Ovary (tissue), 9 donors: ENCODE data around the gene MTHFD1L. TPM values are rescaled to one million over a fixed set of nuclear protein-coding genes. Genes with fewer than 3 reads are reported as not detected.
"Not testable (repeated sequence)": the region's sequence is repeated elsewhere in the genome, so short reads cannot be mapped to it uniquely, and the experiment has no call there.

Source experiments
- DNase-seq, 5 donors: peaks; one replicate each; pipeline ENCODE4 v3.0.0-alpha.2; 2019 to 2020
- H3K27ac ChIP-seq, 2 donors: fragments of 200-600 bp; one replicate each; pipeline versions ENCODE4 v1.5.1 to v1.8.0; 2019 to 2022
- H3K27me3 ChIP-seq: fragments of 200-600 bp; one replicate; pipeline ENCODE4 v1.8.0; 2022
- H3K36me3 ChIP-seq: fragments of 200-600 bp; sonication (generic); one replicate; pipeline ENCODE4 v1.5.1; 2019
- H3K4me1 ChIP-seq: one replicate; pipeline ENCODE4 v1.8.1; 2013; ENCODE audit warnings: mild to moderate bottlenecking, moderate library complexity; ENCODE audit not compliant: insufficient read depth
- H3K4me3 ChIP-seq: fragments of 200-600 bp; sonication (generic); one replicate; pipeline ENCODE4 v1.5.1; 2017
- H3K9me3 ChIP-seq, 2 donors: fragments of 200-600 bp in 1 of 2; sonication (generic) in 1 of 2; one replicate each; pipeline versions ENCODE4 v1.5.1 to v1.8.1; 2013 to 2019; ENCODE audit warnings: mild to moderate bottlenecking in 1 of 2, moderate library complexity in 1 of 2
- EP300 ChIP-seq: sonication (generic); formaldehyde crosslinking; IDR thresholded peaks from one replicate; pipeline ENCODE4 v1.6.1; 2017; ENCODE audit warnings: antibody characterized with exemption
- POLR2A ChIP-seq: fragments of 450-650 bp; IDR thresholded peaks from one replicate; pipeline ENCODE4 v1.6.1; 2017; ENCODE audit warnings: antibody characterized with exemption, mild to moderate bottlenecking, moderate library complexity
- WGBS, 3 donors: extraction: QIAGEN DNeasy Blood & Tissue Kit in 1 of 3; methylation state at CpG; one replicate each; pipeline versions ENCODE4 v1.1.5 to v1.1.7; 2013 to 2017; 5-methylcytosine and 5-hydroxymethylcytosine counted together
- intact Hi-C, 4 donors: fragments of 100-400 bp; cut with DNase I; formaldehyde crosslinking; loops; one replicate each; pipeline versions ENCODE4 v1.11.0 to v1.15.1; 2022 to 2023
- polyA plus RNA-seq, 2 donors: library from polyadenylated mRNA; stranded (reverse); fragments of 200-250 nt in 1 of 2; fragments of 350-450 nt in 1 of 2; fragmentation: Illumina TruSeq in 1 of 2; extraction: RNeasy Lipid Tissue Mini Kit (QIAGEN cat#74804) in 1 of 2; gene quantifications; one replicate each; pipeline ENCODE4 v1.2.3, GENCODE V29; 2013 to 2014
- total RNA-seq, 7 donors: library from RNA; depleted of rRNA in 2 of 7; stranded (reverse); fragments of >200 nt in 2 of 7; fragmentation: NEBNext Ultra II Directional in 3 of 7; extraction: Animal tissue kit (Norgen Biotek cat#: 25700) in 3 of 7; gene quantifications; one replicate each; pipeline versions ENCODE4 v1.1.0 to v1.2.4, GENCODE V29; 2016 to 2023
- TF ChIP-seq, protein P1 (sequence below), 3 donors: fragments of 450-650 bp in 2 of 3; fragments of 200-600 bp in 1 of 3; IDR thresholded peaks; one replicate each; pipeline versions ENCODE4 v1.5.1 to v1.8.0; 2016 to 2022; ENCODE audit warnings: antibody characterized with exemption in 3 of 3, mild to moderate bottlenecking in 1 of 3
- donor health status: DM: no; HTN: no; CAD: no; lungs with moderate emphysema.
- donor health status: DM: no; HTN: no; CAD: no.
- donor health status: Bipolar disorder and iron deficiency.
- donor health status: DM: yes; HTN: yes; CAD: no.
- donor health status: DM: no; HTN: no; CAD: no.
- donor health status: DM: yes; HTN: yes; CAD: no.

Gene MTHFD1L
- total and polyA plus RNA-seq, 9 donors, result 13.0 to 91.1 (median 23.6) TPM

DNA sequence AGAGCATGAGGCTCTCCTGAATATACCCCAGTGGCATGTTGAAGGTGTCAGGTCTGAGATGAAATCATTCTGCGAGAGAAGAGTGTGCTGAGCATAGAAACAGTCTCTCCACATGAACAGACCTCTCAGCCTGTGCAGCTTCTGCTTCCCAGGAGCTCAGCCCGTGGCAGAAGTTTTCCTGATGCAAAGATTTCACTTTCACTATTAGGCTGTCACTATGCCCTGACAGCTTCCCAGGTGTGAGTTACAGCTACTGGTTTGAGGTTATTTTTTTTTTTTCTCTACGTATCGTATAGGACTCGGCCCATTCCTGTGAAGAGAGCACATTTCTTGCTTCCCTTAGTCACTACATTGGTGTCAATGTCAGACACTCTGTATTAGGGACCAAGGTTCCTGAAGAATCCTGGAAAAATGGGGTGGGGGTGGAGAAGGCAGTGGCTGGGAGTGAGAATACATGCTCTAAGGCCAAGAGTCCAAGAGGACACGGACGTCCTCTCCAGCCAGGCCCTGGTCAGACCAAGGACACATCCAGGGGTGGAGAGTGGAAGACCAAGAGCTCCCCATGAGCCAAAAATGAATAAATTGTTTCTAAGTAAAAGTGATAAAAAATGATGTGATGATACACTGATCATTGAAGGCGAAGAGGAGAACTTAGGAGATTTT, 253.1 kb downstream of the MTHFD1L start:
- peaks cover 11% of the 10 kb centered on the region for H3K4me1 ChIP-seq
- H3K27ac ChIP-seq, result no peak overlapping the region
- H3K4me3 ChIP-seq, result no peak overlapping the region
- 86 to 91% (median 90%) methylated on average over 8 of the region's 8 CpGs for WGBS, 3 donors
- no peaks in the 10 kb centered on the region for H3K9me3 ChIP-seq
- no peaks in the 10 kb centered on the region for H3K36me3 ChIP-seq
- intact Hi-C loops, result no loop called here
- TF ChIP-seq, protein P1, sequence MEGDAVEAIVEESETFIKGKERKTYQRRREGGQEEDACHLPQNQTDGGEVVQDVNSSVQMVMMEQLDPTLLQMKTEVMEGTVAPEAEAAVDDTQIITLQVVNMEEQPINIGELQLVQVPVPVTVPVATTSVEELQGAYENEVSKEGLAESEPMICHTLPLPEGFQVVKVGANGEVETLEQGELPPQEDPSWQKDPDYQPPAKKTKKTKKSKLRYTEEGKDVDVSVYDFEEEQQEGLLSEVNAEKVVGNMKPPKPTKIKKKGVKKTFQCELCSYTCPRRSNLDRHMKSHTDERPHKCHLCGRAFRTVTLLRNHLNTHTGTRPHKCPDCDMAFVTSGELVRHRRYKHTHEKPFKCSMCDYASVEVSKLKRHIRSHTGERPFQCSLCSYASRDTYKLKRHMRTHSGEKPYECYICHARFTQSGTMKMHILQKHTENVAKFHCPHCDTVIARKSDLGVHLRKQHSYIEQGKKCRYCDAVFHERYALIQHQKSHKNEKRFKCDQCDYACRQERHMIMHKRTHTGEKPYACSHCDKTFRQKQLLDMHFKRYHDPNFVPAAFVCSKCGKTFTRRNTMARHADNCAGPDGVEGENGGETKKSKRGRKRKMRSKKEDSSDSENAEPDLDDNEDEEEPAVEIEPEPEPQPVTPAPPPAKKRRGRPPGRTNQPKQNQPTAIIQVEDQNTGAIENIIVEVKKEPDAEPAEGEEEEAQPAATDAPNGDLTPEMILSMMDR (IDR thresholded peaks at IDR 0.05), result no peak
- TF ChIP-seq EP300 (no peak), POLR2A (no peak)
- no peaks in the 10 kb centered on the region for H3K27me3 ChIP-seq
- no peak for DNase-seq

DNA sequence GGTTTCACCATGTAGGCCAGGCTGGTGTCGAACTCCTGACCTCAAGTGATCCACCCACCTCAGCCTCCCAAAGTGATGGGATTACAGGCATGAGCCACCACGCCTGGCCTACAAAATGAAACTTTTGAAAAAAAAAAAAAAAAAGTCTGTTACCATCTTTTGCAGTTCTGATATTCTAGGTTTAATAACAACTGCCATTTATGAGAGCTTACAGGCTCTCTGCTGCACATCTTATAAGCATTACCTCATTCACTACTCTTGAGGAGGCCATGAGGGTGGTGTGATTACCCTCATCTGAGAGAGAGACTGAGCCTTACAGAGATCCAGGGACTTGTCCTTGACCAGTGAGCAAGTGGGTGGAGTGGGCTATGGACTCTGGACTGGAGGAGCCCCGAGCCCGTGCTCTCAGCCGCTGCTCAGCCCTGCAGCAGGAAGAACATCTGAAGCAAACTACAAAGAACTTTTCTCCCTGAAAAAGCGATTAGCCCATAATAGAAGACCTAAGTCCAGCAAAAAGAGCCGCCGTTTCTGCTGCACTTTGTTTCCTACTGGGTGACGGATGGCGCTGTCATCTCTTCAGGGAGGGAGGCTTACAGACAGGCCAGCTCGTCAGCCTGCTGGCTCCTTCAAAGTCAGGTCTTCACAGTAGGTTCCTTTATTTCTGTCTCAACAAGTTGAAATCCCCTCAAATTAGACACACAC, 254.5 kb downstream of the MTHFD1L start:
- peak in 1 of 5 donors; percentile 36 for DNase-seq
- H3K9me3 ChIP-seq, result no peaks in the 10 kb centered on the region
- H3K36me3 ChIP-seq, result no peaks in the 10 kb centered on the region
- no peak overlapping the region for H3K27ac ChIP-seq
- H3K4me1 ChIP-seq, result peaks cover 11% of the 10 kb centered on the region
- no peak overlapping the region for H3K4me3 ChIP-seq
- intact Hi-C loops, result no loop called here
- 57 to 71% (median 64%) methylated on average over 11 of the region's 11 CpGs for WGBS, 3 donors
- TF ChIP-seq EP300 (no peak), POLR2A (no peak)
- TF ChIP-seq, protein P1 (IDR thresholded peaks at IDR 0.05), result no peak
- H3K27me3 ChIP-seq, result no peaks in the 10 kb centered on the region

DNA sequence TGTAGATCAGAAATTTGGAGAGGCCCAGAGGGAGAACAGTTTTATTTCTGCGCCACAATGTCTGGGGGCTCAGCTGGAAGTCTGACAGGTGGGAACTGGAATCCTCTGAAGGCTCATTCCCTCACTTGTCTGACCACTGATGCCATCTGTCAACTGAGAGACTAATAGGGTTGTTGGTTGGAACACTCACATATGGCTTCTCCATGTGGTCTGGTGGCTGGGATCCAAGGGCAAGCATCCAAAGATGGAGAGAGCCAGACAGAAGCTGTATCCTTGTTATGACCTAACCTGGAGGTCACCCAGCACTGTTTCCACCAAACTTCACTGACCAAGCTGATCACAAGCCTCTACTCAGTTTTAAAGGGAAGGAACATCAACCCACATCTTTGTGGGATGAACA, 256.4 kb downstream of the MTHFD1L start:
- H3K9me3 ChIP-seq, result no peaks in the 10 kb centered on the region
- intact Hi-C loops, result no loop called here
- WGBS, 3 donors, result 77 to 89% (median 88%) methylated on average over 1 of the region's 1 CpG
- peak; percentile 70 to 89 (median 80) for DNase-seq
- H3K27me3 ChIP-seq, result no peaks in the 10 kb centered on the region
- TF ChIP-seq EP300, result no peak
- TF ChIP-seq, protein P1 (IDR thresholded peaks at IDR 0.05), result no peak
- H3K4me3 ChIP-seq, result no peak overlapping the region
- H3K4me1 ChIP-seq, result peaks cover 11% of the 10 kb centered on the region
- H3K27ac ChIP-seq, result no peak overlapping the region
- H3K36me3 ChIP-seq, result no peaks in the 10 kb centered on the region

DNA sequence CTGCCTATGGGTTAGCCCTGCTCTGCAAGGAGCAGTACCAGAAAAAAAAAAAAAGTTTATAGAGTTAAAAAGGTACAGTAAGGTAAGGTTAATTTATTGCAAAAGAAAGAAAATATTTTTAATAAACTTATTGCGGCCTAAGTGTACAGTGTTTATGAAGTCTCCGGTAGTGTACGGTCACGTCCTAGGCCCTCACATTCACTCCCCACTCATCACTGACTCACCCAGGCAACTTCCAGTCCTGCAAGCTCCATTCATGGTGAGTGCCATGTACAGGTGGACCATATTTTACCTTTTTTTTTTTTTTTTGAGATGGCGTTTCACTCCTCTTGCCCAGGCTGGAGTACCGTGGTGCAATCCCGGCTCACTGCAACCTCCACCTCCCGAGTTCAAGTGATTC, 258.1 kb downstream of the MTHFD1L start:
- H3K27me3 ChIP-seq, intact Hi-C loops, H3K4me3 ChIP-seq, DNase-seq, H3K9me3 ChIP-seq, H3K36me3 ChIP-seq, H3K27ac ChIP-seq: not testable (repeated sequence)
- H3K4me1 ChIP-seq, result peaks cover 11% of the 10 kb centered on the region
- WGBS, 3 donors, result 51 to 74% (median 58%) methylated on average over 8 of the region's 8 CpGs

DNA sequence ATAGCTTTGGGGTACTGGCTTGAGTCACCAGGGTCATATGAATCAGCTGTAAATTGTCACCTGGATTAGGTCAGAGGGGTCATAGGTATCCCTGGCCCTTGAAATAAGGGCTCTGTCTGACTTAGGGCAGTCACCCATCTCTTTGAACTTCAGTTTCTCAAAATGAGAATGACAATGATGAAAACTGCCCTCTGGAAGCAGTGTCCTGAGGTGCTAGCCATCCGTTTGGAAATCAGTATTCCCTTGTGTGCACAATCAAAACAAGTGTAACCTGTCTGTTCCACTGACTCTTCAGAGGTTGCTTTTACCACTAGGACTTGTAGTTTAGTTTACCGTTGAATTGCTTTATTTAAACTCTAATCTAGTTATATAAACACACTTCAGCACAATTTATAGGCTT, 259.7 kb downstream of the MTHFD1L start:
- DNase-seq, H3K9me3 ChIP-seq, H3K27ac ChIP-seq, H3K36me3 ChIP-seq, intact Hi-C loops, H3K4me3 ChIP-seq, H3K4me1 ChIP-seq, H3K27me3 ChIP-seq: not testable (repeated sequence)
- WGBS, 3 donors, result 49 to 58% (median 54%) methylated on average over 2 of the region's 2 CpGs

DNA sequence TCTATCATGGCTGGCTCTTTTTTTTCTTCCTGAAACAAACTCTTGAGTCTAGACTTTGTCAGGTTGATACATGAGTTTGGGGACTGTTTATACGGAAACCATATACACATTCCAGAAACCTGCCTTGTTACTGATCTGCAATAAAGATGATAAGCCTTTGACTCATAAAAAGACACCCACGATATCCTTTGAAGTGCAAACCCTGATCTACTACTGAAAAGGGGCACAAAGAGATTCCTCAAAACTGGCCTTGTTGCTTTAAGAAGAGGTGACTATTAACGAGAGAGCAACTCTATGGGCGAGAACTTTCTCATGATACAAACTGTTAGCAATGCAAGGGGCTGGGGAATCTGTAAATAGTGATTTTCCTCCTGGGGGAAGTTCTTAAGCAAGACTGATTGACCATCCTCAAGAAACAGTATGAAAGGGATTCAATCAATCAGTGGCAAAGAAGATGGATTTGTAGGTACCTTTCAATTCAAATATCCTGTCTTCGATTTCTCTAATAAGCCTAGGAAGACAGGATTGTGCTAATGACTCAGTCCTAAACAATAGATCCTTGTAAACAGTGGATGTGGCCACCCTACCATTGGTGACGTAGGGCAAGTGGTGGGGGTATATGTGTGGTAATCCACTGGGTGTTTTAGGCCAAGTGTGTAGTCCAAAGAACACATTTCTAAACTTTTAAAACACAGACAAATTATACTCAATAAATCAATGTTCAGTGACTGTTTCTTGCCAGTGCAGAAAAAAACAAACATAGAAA, 260.3 kb downstream of the MTHFD1L start:
- H3K4me1 ChIP-seq, H3K27me3 ChIP-seq, intact Hi-C loops, DNase-seq, H3K9me3 ChIP-seq, H3K27ac ChIP-seq, H3K4me3 ChIP-seq, H3K36me3 ChIP-seq: not testable (repeated sequence)
- WGBS, 3 donors, result 74 to 83% (median 82%) methylated on average over 6 of the region's 6 CpGs

DNA sequence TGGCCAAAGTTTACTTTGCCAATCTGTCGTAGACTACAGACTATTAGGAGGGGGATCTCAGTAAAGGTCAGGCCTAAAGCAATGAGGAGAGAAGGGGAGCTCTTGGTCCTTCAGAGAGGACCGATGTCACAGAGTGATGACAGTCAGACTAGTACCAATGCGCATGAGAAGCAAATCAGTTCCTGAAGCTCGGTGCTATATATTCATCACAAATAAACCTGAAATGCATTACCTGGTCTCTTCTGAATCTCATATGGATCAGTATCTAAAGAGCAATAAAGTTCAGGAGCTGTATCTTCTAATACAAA, 260.9 kb downstream of the MTHFD1L start:
- intact Hi-C loops, H3K36me3 ChIP-seq, H3K4me1 ChIP-seq, H3K4me3 ChIP-seq, H3K9me3 ChIP-seq, DNase-seq, H3K27ac ChIP-seq, H3K27me3 ChIP-seq: not testable (repeated sequence)
- WGBS, 3 donors, result 88 to 97% (median 97%) methylated on average over 4 of the region's 4 CpGs

DNA sequence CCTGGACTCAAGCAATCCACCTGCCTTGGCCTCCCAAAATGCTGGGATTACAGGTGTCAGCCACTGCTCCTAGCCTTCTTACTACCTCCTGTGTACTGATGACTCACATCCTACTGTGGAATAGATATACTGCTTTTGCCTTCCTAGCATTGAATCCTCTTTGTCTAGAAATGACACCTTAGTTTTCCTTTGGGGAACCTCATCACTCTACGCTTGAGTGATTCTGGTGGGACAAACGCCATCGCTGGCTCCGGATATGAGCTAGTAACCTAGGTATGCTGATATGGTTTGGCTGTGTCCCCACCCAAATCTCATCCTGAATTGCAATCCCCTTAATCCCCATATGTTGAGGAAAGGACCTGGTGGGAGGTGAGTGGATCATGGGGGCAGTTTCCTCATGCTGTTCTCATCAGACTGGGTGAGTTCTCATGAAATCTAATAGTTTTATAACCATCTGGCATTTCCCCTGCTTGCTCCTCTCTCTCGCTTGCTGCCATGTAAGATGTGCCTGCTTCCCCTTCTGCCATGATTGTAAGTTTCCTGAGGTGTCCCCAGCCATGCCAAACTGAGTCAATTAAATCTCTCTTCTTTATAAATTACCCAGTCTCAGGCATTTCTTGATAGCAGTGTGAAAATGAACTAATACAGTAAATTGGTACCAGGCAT, 261.8 kb downstream of the MTHFD1L start:
- H3K9me3 ChIP-seq, H3K4me3 ChIP-seq, DNase-seq, H3K27me3 ChIP-seq, H3K36me3 ChIP-seq, H3K4me1 ChIP-seq, intact Hi-C loops, H3K27ac ChIP-seq: not testable (repeated sequence)
- WGBS, 3 donors, result 94 to 96% (median 94%) methylated on average over 5 of the region's 5 CpGs
